G401 (cell line): Measurements from ENCODE around the gene SERPING1. TPM values are rescaled to one million over a fixed set of nuclear protein-coding genes. Genes with fewer than 3 reads are reported as not detected.

ENCODE experiments used
- DNase-seq: peaks from one replicate; pipeline ENCODE4 v3.0.0-alpha.2; 2015; ENCODE audit warnings: low spot score
- in situ Hi-C: cut with HindIII; loops from 2 replicates; pipeline ENCODE4 v1.10.0; 2016; ENCODE audit warnings: low sequenced_read_pairs, mixed read lengths
- total RNA-seq: library from RNA; depleted of rRNA; stranded (reverse); fragments of >200 nt; shearing (Covaris generic); gene quantifications from 2 replicates; pipeline ENCODE4 v1.2.3, GENCODE V29; 2014; rRNA removed

The SERPING1 gene
- 22.3 and 22.8 TPM in 2 replicates for total RNA-seq

DNA sequence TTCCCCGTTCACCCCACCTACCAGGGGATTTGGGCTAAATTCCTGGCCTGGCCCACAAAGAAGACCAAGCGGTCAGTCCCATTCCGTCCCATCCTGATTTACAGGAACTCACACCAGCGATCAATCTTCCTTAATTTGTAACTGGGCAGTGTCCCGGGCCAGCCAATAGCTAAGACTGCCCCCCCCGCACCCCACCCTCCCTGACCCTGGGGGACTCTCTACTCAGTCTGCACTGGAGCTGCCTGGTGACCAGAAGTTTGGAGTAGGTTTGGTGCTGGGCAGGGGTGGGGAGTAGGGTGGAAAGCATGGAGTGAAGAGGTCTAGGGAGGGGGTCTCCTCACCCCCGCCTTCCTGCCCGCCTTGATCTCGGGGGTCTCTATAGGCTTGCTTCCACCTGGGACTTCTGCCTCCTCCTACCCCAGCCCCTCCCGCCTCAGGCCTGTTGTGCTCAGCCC lies at the start of gene SERPING1:
SERPING1 (plus strand) TSS at position 225 of the 455 bp plus-strand sequence. CDS start 586 bp downstream, outside the sequence.
- DNase-seq: peak; percentile 38
- in situ Hi-C loops: no loop called here

DNA sequence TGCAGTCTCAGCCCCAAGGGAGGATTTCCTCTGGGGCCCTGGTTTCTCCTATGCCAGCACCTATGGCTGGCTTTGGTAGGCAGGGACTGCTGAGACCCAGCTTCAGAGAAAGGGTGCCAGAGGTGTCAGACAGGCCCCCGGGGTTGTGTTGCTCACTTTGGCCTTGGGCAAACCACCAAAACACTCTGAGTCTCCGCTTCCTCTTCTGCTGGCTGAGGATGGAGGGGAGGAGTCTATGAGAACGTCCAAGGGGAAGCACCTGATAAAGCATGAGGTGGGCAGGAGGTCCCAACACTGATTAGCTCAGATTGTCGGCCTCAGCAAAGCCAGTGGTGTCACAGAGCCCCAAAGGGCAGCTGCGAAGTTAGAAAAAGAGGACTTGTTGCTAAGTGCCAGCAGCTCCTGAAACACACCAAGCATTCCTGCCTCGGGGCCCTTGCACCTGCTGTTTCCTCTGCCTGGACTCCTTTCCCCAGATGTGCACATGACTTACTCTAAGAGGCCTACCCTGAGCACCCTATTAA lies 49.6 kb upstream of the SERPING1 start:
- no peak for DNase-seq
- in situ Hi-C loops: no loop called here

DNA sequence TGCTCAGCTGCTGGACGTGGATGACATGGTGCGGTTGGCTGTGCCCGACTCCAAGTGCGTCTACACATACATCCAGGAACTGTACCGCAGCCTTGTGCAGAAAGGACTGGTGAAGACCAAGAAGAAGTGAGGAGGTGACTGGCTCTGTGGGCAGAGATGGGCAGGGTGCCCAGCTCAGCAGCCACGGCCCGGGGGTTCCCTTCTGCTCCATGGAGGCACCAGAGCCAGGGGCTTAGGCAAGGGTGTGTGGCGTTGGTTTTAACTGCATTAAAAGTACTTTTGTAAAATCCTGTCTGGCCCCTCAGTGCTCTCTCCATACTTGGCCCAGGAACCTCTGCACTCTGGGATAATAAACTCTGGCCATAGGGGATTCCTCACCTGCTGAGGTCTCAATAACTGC lies 47.5 kb upstream of the SERPING1 start:
- DNase-seq: no peak
- in situ Hi-C loops: no loop called here

- in situ Hi-C loops: no loop called here
- no peak for DNase-seq
Measured at GRCh38 chr11:57551941-57552340, 45.5 kb upstream of the SERPING1 start.

DNA sequence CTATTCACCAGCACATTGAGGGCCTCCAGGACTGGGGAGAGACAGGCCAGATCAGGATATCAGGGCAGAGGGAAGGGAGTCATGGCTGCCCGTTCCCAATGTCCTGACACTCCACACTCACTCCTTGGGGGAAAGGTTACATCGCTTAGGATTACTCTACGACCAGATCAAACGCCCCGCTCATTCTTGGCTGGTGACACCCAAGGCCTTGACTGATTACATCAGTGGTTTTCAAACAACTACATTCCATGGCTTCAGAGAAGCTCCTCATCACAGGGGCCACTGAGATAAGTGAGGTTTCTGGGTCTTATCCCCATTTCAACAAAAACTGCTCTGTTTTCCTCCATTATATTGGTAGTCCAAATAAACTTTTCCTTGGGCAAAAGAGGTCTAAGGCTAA lies 45.0 kb upstream of the SERPING1 start:
- no peak for DNase-seq
- in situ Hi-C loops: no loop called here

GRCh38 chr11:57555393-57555792 lies 42.1 kb upstream of the SERPING1 start:
- DNase-seq: no peak
- in situ Hi-C loops: no loop called here

- DNase-seq: no peak
- in situ Hi-C loops: no loop called here
Measured at GRCh38 chr11:57556041-57556440, 41.4 kb upstream of the SERPING1 start.

DNA sequence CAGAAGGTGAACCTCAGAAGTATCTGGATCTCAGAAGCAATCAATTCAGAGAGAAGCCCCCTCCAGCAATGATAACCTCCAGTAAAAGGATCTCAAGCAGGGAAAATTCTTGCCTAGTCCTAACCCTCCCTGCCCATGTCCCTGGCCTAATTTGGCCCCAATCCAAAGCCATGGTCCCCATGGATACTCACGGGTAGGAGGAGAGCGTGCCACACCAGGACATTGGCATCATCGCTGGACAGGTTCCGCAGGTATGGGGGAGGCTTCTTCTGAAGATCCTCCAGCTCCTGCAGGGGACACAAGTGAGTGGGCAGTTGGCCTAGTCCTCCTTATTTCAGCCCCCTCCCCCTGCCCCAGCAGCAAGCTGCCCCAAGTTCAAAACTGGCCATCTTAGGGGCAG lies 37.3 kb upstream of the SERPING1 start:
- in situ Hi-C loops: no loop called here

GRCh38 chr11:57562596-57562995 lies 34.9 kb upstream of the SERPING1 start:
- in situ Hi-C loops: no loop called here
- peak; percentile 12 for DNase-seq

More for the DNA sequence above, 37.3 kb upstream of the SERPING1 start:
- DNase-seq: no peak

- in situ Hi-C loops: no loop called here
- DNase-seq: peak; percentile 59
Measured at GRCh38 chr11:57566005-57566904, 31.2 kb upstream of the SERPING1 start.

GRCh38 chr11:57566905-57567514 lies 30.5 kb upstream of the SERPING1 start:
- DNase-seq: peak; percentile 56
- in situ Hi-C loops: no loop called here

- in situ Hi-C loops: no loop called here
- DNase-seq: peak; percentile 61
Measured at GRCh38 chr11:57567515-57568329, 29.8 kb upstream of the SERPING1 start, which contains the start of gene UBE2L6. Gene UBE2L6 (minus strand): TSS chr11:57567672. CDS start chr11:57567611, 61 bp downstream.

DNA sequence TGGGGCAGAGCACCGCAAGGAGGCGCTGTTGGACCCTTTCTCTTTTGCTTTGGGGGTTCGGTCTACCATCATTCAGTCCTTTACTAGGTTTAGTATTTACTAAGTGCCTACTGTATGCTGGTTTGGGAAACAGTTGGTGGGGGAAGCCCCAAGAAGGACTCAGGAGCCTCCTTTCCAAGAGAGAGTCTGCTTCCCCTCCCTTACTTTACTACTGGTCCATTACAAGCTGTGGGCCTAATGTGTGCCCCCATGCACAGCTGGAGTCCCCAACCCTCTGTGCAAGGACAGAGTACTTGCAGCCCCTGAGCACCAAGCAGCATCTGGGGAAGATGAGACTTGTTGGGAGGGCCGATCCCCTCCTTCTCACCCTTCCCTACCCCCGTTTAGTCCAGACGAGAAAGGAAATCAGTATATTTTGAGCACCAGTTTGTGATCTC lies 29.1 kb upstream of the SERPING1 start:
- in situ Hi-C loops: no loop called here
- DNase-seq: peak; percentile 85

GRCh38 chr11:57571606-57572005 lies 25.9 kb upstream of the SERPING1 start:
- DNase-seq: no peak
- in situ Hi-C loops: no loop called here

DNA sequence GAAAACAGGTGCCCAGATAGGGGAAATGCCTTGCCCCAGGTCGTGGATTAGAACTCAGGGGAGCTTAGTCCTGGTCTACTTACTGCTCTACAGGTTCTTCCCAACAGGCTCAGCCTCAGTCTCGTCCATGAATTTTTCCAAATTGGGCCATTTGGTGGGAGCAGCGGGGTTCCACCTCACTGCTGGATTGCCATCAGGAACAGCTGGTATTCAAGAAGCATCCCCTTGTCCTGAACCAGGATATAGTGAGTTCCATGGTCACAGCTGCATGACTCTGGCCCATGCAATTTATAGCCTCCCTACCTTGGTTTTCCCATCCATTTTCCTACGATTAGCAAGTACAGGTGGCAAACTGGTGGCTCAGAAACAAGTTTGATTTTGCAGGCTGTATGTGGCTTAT lies 23.4 kb upstream of the SERPING1 start:
- no peak for DNase-seq
- in situ Hi-C loops: no loop called here

DNA sequence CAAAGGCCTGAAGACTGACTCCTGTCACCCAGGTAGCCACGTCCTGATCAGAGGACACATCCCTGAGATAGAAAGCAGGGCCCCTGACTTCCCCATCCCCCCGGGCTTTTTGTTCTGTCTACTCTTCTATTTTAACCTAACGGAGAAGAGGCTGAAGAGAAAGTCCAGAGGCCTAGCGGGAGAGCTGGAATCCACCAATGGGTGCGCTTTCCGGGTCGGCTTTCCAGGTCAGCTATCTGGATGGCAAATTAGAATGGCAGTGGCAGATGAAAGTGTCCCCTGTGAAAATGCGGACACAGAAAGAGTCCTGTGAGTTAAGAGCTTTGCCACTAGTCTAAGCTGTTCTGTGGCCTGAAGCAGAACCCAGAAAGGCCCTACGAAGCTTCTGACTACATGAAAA lies 13.1 kb upstream of the SERPING1 start:
- DNase-seq: no peak
- in situ Hi-C loops: no loop called here

GRCh38 chr11:57585301-57585700 lies 12.2 kb upstream of the SERPING1 start:
- DNase-seq: no peak
- in situ Hi-C loops: no loop called here

GRCh38 chr11:57586711-57587245 lies 10.7 kb upstream of the SERPING1 start:
- no peak for DNase-seq
- in situ Hi-C loops: no loop called here
